ENCODE data around the gene MDM1.
A peak's percentile ranks its signal among the peaks of the same experiment; 100 is the strongest.

MDM1 gene

GRCh38 chr12:68332728-68333630 is 817 bp upstream of the MDM1 start:
- Histone ChIP-seq H3K36me3 (no peaks in the 10 kb centered on the region), H3K27me3 (ENCODE audit: insufficient read depth, low read depth, severe bottlenecking) (no peaks in the 10 kb centered on the region), H3K27ac (peak overlapping the region; percentile 61), H3K4me3 (ENCODE audit: low read depth, low read length) (peak overlapping the region; percentile 77), H3K9me3 (ENCODE audit: severe bottlenecking) (no peaks in the 10 kb centered on the region)
- DNase-seq: no peak
- no peak for TF ChIP-seq CTCF (IDR thresholded peaks at IDR 0.05; ENCODE audit: low read depth, low read length)

GRCh38 chr12:68331500-68331868 is 678 bp downstream of the MDM1 start:
- Histone ChIP-seq H3K9me3 (ENCODE audit: severe bottlenecking) (no peaks in the 10 kb centered on the region), H3K36me3 (peaks cover under 1% of the 10 kb centered on the region; the same call in 1 of the 2 replicates), H3K27ac (peak overlapping the region; percentile 65; the same call in 1 of the 2 replicates), H3K27me3 (ENCODE audit: insufficient read depth, low read depth, severe bottlenecking) (no peaks in the 10 kb centered on the region), H3K4me3 (ENCODE audit: low read depth, low read length) (peak overlapping the region; percentile 77)
- no peak for TF ChIP-seq CTCF (IDR thresholded peaks at IDR 0.05; ENCODE audit: low read depth, low read length)
- DNase-seq: no peak

GRCh38 chr12:68327896-68328295 is 4.3 kb downstream of the MDM1 start:
- TF ChIP-seq CTCF (IDR thresholded peaks at IDR 0.05; ENCODE audit: low read depth, low read length): no peak
- Histone ChIP-seq H3K4me3 (ENCODE audit: low read depth, low read length) (no peak overlapping the region), H3K27me3 (ENCODE audit: insufficient read depth, low read depth, severe bottlenecking) (no peaks in the 10 kb centered on the region), H3K9me3 (ENCODE audit: severe bottlenecking) (no peaks in the 10 kb centered on the region), H3K27ac (no peak overlapping the region), H3K36me3 (peaks cover 6% of the 10 kb centered on the region)
- DNase-seq: peak; percentile 44

- no peak for TF ChIP-seq CTCF (IDR thresholded peaks at IDR 0.05; ENCODE audit: low read depth, low read length)
- Histone ChIP-seq H3K27ac (no peak overlapping the region), H3K4me3 (ENCODE audit: low read depth, low read length) (no peak overlapping the region), H3K27me3 (ENCODE audit: insufficient read depth, low read depth, severe bottlenecking) (no peaks in the 10 kb centered on the region), H3K9me3 (ENCODE audit: severe bottlenecking) (no peaks in the 10 kb centered on the region), H3K36me3 (peaks cover 6% of the 10 kb centered on the region)
- no peak for DNase-seq
These were observed 5.4 kb downstream of the MDM1 start for GRCh38 chr12:68326716-68327115.

- Histone ChIP-seq H3K36me3 (peaks cover 6% of the 10 kb centered on the region), H3K27me3 (ENCODE audit: insufficient read depth, low read depth, severe bottlenecking) (no peaks in the 10 kb centered on the region), H3K9me3 (ENCODE audit: severe bottlenecking) (no peaks in the 10 kb centered on the region), H3K4me3 (ENCODE audit: low read depth, low read length) (no peak overlapping the region), H3K27ac (no peak overlapping the region)
- TF ChIP-seq CTCF (IDR thresholded peaks at IDR 0.05; ENCODE audit: low read depth, low read length): no peak
- DNase-seq: no peak
These were observed 6.2 kb downstream of the MDM1 start for GRCh38 chr12:68325966-68326365.
